Measurements from ENCODE around the gene DDO.

DNA sequence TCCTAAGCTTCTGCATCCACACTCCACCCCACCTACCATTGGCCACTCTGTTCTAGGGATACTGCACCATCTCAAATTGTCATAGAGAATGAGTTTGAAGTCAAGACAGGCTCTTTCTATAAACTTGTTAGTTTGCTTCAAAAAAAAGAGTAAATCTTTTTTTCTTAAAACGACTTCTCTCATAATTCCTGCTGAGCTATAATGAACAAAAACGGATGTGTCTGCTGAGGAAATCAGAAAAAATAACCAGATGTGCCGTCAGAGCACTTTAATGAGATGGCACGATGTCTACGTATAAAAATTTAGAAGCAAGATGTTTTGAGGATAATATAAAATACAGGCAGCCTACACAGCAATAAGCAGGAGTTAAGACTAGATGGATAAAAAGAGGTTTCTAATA, 24.0 kb upstream of the DDO start:
- TF ChIP-seq BCL6 (CRISPR knock-in tag; IDR thresholded peaks at IDR 0.05), result no peak
- TF ChIP-seq, protein P1, sequence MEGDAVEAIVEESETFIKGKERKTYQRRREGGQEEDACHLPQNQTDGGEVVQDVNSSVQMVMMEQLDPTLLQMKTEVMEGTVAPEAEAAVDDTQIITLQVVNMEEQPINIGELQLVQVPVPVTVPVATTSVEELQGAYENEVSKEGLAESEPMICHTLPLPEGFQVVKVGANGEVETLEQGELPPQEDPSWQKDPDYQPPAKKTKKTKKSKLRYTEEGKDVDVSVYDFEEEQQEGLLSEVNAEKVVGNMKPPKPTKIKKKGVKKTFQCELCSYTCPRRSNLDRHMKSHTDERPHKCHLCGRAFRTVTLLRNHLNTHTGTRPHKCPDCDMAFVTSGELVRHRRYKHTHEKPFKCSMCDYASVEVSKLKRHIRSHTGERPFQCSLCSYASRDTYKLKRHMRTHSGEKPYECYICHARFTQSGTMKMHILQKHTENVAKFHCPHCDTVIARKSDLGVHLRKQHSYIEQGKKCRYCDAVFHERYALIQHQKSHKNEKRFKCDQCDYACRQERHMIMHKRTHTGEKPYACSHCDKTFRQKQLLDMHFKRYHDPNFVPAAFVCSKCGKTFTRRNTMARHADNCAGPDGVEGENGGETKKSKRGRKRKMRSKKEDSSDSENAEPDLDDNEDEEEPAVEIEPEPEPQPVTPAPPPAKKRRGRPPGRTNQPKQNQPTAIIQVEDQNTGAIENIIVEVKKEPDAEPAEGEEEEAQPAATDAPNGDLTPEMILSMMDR (IDR thresholded peaks at IDR 0.05 in 2 of 3, conservative IDR thresholded peaks at IDR 0.05 in 1 of 3; ENCODE audit: insufficient read depth in 2 of 3, low read depth in 1 of 3, low read length in 3 of 3), result no peak
- TF ChIP-seq, protein P2, sequence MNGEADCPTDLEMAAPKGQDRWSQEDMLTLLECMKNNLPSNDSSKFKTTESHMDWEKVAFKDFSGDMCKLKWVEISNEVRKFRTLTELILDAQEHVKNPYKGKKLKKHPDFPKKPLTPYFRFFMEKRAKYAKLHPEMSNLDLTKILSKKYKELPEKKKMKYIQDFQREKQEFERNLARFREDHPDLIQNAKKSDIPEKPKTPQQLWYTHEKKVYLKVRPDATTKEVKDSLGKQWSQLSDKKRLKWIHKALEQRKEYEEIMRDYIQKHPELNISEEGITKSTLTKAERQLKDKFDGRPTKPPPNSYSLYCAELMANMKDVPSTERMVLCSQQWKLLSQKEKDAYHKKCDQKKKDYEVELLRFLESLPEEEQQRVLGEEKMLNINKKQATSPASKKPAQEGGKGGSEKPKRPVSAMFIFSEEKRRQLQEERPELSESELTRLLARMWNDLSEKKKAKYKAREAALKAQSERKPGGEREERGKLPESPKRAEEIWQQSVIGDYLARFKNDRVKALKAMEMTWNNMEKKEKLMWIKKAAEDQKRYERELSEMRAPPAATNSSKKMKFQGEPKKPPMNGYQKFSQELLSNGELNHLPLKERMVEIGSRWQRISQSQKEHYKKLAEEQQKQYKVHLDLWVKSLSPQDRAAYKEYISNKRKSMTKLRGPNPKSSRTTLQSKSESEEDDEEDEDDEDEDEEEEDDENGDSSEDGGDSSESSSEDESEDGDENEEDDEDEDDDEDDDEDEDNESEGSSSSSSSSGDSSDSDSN (IDR thresholded peaks at IDR 0.05; ENCODE audit: borderline replicate concordance in 1 of 2, low read depth in 2 of 2, low read length in 2 of 2), result no peak
